H7 (cell line): ENCODE results near the gene RND2. TPM values are rescaled to one million over a fixed set of nuclear protein-coding genes. Genes with fewer than 3 reads are reported as not detected.
"Not testable (repeated sequence)": the region's sequence is repeated elsewhere in the genome, so short reads cannot be mapped to it uniquely, and the experiment has no call there.

Experiments used
- DNase-seq: peaks from one replicate; pipeline ENCODE4 v3.0.0; 2012
- H3K27me3 ChIP-seq: 2 replicates; pipeline ENCODE4 v1.6.0; 2011; ENCODE audit warnings: mild to moderate bottlenecking, low read length; ENCODE audit not compliant: control insufficient read depth, insufficient read depth
- H3K36me3 ChIP-seq: replicated peaks from 2 replicates; pipeline ENCODE4 v1.5.1; 2011; ENCODE audit warnings: low read length; ENCODE audit not compliant: control insufficient read depth, insufficient read depth
- H3K4me3 ChIP-seq: 2 replicates; pipeline ENCODE4 v1.5.1; 2011; ENCODE audit warnings: low read depth, mild to moderate bottlenecking, control low read depth, low read length, moderate library complexity; ENCODE audit not compliant: insufficient read depth
- total RNA-seq: library from RNA; depleted of rRNA; stranded (reverse); fragments of >200 nt; shearing (Covaris generic); gene quantifications from 2 replicates; pipeline ENCODE4 v1.2.3, GENCODE V29; 2014

RND2 gene
- total RNA-seq, 1 experiment from 2014 or later, result 25.9 TPM

GRCh38 chr17:42997390-42997983 is 27.5 kb upstream of the RND2 start:
- peak overlapping the region; percentile 28 for H3K4me3 ChIP-seq
- H3K27me3 ChIP-seq, result no peaks in the 10 kb centered on the region
- DNase-seq, result no peak
- peaks cover 24% of the 10 kb centered on the region for H3K36me3 ChIP-seq

GRCh38 chr17:42997984-42998938 is 26.8 kb upstream of the RND2 start, which contains the start of gene RPL27:
RPL27 (plus strand) TSS chr17:42998419; CDS start chr17:42998751, 332 bp downstream.
- DNase-seq, result peak; percentile 93
- peaks cover 30% of the 10 kb centered on the region for H3K36me3 ChIP-seq
- H3K4me3 ChIP-seq, result peak within 1 kb of the TSS; percentile 96
- no peaks in the 10 kb centered on the region for H3K27me3 ChIP-seq

GRCh38 chr17:42999003-42999525 is 26.0 kb upstream of the RND2 start:
- Histone ChIP-seq H3K36me3 (peaks cover 34% of the 10 kb centered on the region), H3K4me3 (peak overlapping the region; percentile 96), H3K27me3 (no peaks in the 10 kb centered on the region)
- no peak for DNase-seq

GRCh38 chr17:43000894-43001293 is 24.1 kb upstream of the RND2 start:
- H3K27me3 ChIP-seq, H3K4me3 ChIP-seq, DNase-seq: not testable (repeated sequence)
- H3K36me3 ChIP-seq, result peaks cover 34% of the 10 kb centered on the region

- Histone ChIP-seq H3K4me3 (no peak overlapping the region), H3K36me3 (peaks cover 34% of the 10 kb centered on the region), H3K27me3 (no peaks in the 10 kb centered on the region)
- peak; percentile 57 for DNase-seq
These were observed 21.4 kb upstream of the RND2 start for GRCh38 chr17:43003542-43004172.

- peak within 1 kb of the TSS; percentile 35 for H3K4me3 ChIP-seq
- DNase-seq, result peak; percentile 76
- H3K27me3 ChIP-seq, result no peaks in the 10 kb centered on the region
- peaks cover 12% of the 10 kb centered on the region for H3K36me3 ChIP-seq
These were observed 18.1 kb upstream of the RND2 start, which contains the start of gene IFI35 for GRCh38 chr17:43006639-43007551. IFI35 (plus strand) TSS chr17:43006784; CDS start chr17:43006948, 164 bp downstream.

- no peak for DNase-seq
- H3K36me3 ChIP-seq, result peaks cover under 1% of the 10 kb centered on the region
These were observed 14.2 kb upstream of the RND2 start for GRCh38 chr17:43010667-43011308.

GRCh38 chr17:43011728-43012472 is 13.1 kb upstream of the RND2 start:
- Histone ChIP-seq H3K36me3 (peaks cover 5% of the 10 kb centered on the region), H3K27me3 (no peaks in the 10 kb centered on the region), H3K4me3 (no peak overlapping the region)
- DNase-seq, result no peak

More at GRCh38 chr17:43010667-43011308, 14.2 kb upstream of the RND2 start:
- Histone ChIP-seq H3K4me3 (no peak overlapping the region), H3K27me3 (no peaks in the 10 kb centered on the region)

- peaks cover 11% of the 10 kb centered on the region for H3K36me3 ChIP-seq
- H3K4me3 ChIP-seq, result no peak overlapping the region
- no peak for DNase-seq
- no peaks in the 10 kb centered on the region for H3K27me3 ChIP-seq
These were observed 11.7 kb upstream of the RND2 start for GRCh38 chr17:43013296-43013695.

GRCh38 chr17:43014020-43014648 is 10.9 kb upstream of the RND2 start:
- Histone ChIP-seq H3K4me3 (no peak overlapping the region), H3K27me3 (no peaks in the 10 kb centered on the region), H3K36me3 (peaks cover 15% of the 10 kb centered on the region)
- DNase-seq, result no peak

GRCh38 chr17:43014649-43015542 is 10.1 kb upstream of the RND2 start:
- DNase-seq, result no peak
- peaks cover 17% of the 10 kb centered on the region for H3K36me3 ChIP-seq
- no peak overlapping the region for H3K4me3 ChIP-seq
- no peaks in the 10 kb centered on the region for H3K27me3 ChIP-seq

- DNase-seq, result peak; percentile 59
- Histone ChIP-seq H3K27me3 (no peaks in the 10 kb centered on the region), H3K36me3 (peaks cover 17% of the 10 kb centered on the region), H3K4me3 (no peak overlapping the region)
These were observed 9.5 kb upstream of the RND2 start for GRCh38 chr17:43015579-43015978.
